A673 (cell line): Measurements from ENCODE around the gene STX3.

ENCODE experiments used
- EZH2 ChIP-seq: fragments of 200-600 bp; sonication (generic); IDR thresholded peaks from 2 replicates; pipeline ENCODE4 v1.6.1; 2017; ENCODE audit warnings: borderline replicate concordance, low read depth, mild to moderate bottlenecking, mixed read lengths, antibody characterized with exemption, low read length; ENCODE audit not compliant: poor library complexity, severe bottlenecking
- TF ChIP-seq, protein P1 (sequence below): fragments of 300-800, 200-600 bp; sonication (generic); conservative IDR thresholded peaks from 2 replicates; pipeline ENCODE4 v1.5.1; 2017; ENCODE audit warnings: low read depth, mild to moderate bottlenecking, antibody characterized with exemption, low read length, moderate library complexity, mixed read lengths

DNA sequence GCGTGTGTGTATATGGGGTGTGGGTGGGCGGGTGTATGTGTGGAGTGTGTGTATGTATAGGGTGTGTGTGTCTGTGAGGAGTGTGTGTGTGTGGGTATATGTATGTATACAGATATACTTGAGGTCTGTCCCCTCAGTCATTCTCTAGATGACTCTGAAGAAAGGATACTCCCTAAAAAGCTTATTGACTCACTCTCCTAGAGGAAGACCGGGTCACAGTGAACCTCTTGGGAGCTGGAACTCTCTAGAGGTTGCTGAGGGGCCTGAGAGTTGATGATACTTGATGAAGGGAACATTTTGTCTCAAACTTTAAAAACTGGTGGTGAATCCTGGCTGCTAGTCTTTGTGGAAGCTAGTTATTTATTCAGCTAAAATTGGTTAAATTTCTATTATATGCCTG lies 15.1 kb downstream of the STX3 start:
- TF ChIP-seq, protein P1, sequence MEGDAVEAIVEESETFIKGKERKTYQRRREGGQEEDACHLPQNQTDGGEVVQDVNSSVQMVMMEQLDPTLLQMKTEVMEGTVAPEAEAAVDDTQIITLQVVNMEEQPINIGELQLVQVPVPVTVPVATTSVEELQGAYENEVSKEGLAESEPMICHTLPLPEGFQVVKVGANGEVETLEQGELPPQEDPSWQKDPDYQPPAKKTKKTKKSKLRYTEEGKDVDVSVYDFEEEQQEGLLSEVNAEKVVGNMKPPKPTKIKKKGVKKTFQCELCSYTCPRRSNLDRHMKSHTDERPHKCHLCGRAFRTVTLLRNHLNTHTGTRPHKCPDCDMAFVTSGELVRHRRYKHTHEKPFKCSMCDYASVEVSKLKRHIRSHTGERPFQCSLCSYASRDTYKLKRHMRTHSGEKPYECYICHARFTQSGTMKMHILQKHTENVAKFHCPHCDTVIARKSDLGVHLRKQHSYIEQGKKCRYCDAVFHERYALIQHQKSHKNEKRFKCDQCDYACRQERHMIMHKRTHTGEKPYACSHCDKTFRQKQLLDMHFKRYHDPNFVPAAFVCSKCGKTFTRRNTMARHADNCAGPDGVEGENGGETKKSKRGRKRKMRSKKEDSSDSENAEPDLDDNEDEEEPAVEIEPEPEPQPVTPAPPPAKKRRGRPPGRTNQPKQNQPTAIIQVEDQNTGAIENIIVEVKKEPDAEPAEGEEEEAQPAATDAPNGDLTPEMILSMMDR: no peak
- no peak for TF ChIP-seq EZH2
